HG03575 (cell line): ENCODE measurements around the gene SETD1A.

Experiments used
- ATAC-seq: cut with Tn5 transposase; IDR thresholded peaks from one replicate; pipeline ENCODE4 v1.9.1; 2021; ENCODE audit not compliant: unreplicated experiment, insufficient number of reproducible peaks, low FRiP score; ENCODE audit errors: extremely low read depth

The SETD1A gene

DNA sequence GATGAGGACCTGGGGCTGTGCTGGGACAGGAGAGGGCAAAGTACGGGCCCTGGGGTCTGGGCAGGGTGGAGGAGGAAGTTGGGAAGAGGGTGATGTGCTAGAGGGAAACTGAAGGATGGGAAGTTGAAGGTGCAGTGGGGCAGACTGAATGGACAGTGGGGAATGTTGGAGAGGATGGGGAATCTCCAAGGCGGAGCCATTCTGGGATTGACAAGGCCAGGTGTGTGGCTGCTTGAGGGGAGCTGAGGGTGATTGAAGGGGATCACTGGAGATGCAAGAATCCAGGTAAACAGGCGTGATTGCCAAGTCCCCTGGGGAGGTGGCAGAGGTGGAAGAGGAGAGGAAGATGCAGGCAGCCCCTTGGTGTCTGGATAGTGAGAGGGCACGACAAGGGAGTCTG is 18.9 kb downstream of the SETD1A start:
- no peak for ATAC-seq

- no peak for ATAC-seq
These were observed 19.9 kb downstream of the SETD1A start for GRCh38 chr16:30977502-30977901.

DNA sequence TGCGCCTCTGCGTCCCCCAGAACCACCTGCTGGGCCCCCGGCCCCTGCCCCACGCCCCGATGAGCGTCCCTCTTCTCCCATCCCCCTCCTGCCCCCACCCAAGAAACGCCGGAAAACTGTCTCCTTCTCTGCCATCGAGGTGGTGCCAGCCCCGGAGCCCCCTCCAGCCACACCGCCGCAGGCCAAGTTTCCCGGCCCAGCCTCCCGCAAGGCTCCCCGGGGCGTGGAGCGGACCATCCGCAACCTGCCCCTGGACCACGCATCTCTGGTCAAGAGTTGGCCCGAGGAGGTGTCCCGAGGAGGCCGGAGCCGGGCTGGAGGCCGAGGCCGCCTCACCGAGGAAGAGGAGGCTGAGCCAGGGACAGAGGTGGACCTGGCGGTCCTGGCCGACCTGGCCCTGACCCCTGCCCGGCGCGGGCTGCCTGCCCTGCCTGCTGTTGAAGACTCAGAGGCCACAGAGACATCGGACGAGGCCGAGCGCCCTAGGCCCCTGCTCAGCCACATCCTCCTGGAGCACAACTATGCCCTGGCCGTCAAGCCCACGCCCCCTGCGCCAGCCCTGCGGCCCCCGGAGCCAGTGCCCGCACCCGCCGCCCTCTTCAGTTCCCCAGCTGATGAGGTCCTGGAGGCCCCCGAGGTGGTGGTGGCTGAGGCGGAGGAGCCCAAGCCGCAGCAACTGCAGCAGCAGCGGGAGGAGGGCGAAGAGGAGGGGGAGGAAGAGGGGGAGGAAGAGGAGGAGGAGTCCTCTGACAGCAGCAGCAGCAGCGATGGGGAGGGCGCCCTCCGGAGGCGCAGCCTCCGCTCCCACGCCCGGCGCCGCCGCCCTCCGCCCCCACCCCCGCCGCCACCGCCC is 21.8 kb downstream of the SETD1A start:
- no peak for ATAC-seq

- ATAC-seq = no peak
These were observed 22.4 kb downstream of the SETD1A start for GRCh38 chr16:30980023-30980371.

DNA sequence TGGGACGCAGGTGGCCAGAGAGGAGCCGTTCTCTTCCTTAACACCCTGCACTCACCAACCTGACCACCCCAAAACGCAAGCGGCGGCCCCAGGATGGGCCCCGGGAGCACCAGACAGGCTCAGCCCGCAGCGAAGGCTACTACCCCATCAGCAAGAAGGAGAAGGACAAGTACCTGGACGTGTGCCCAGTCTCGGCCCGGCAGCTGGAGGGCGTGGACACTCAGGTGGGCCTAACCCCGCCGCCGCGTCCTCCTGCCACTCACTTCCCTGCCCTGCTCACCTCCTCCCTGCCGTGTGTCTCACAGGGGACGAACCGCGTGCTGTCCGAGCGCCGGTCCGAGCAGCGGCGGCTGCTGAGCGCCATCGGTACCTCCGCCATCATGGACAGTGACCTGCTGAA is 22.9 kb downstream of the SETD1A start:
- no peak for ATAC-seq

GRCh38 chr16:30980959-30981358 is 23.4 kb downstream of the SETD1A start:
- no peak for ATAC-seq

- no peak for ATAC-seq
These were observed 25.2 kb downstream of the SETD1A start for GRCh38 chr16:30982548-30983288.

- ATAC-seq = no peak
These were observed 25.8 kb downstream of the SETD1A start for GRCh38 chr16:30983289-30983889.

- no peak for ATAC-seq
These were observed 26.5 kb downstream of the SETD1A start for GRCh38 chr16:30983898-30984610.

DNA sequence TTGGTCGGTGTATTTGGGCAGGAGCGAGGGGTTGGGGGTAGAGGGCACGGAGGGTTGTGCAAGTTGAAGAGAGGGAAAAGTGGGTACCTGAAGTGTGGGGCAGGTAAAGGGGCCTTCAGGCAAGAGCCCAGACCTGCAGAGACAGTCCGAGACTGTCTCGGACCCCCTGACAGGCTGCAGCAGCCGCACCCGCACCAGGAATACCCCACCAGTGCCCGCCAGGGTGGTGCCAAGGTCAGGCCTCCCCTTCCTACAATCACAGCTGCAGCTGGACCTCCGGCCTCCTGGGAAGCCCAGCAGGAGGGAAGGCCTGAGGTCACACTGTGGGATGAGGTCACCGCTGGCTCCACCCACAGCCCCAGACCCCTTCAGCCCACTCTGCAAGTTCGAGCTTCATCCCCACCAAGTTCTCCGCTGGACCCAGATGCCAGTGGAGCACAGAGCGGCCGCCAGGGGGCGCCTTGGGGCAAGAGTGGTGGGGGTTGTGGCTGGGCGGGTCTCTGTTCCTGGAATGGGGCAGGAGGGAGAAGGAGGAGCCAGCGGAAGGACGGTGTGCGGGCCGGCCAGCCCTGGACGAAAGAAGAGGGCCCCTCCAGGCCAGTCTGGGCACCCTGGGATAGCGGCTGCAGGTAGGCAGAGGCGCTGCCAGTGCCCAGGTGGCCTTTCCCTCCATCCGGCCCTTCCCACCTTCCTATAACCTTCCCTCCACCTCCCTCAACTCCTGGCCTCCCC is 27.3 kb downstream of the SETD1A start, which contains the start of gene HSD3B7:
HSD3B7 (plus strand) TSS at position 539 of the 732 bp plus-strand sequence. CDS start 452 bp downstream, outside the sequence.
- ATAC-seq = no peak

DNA sequence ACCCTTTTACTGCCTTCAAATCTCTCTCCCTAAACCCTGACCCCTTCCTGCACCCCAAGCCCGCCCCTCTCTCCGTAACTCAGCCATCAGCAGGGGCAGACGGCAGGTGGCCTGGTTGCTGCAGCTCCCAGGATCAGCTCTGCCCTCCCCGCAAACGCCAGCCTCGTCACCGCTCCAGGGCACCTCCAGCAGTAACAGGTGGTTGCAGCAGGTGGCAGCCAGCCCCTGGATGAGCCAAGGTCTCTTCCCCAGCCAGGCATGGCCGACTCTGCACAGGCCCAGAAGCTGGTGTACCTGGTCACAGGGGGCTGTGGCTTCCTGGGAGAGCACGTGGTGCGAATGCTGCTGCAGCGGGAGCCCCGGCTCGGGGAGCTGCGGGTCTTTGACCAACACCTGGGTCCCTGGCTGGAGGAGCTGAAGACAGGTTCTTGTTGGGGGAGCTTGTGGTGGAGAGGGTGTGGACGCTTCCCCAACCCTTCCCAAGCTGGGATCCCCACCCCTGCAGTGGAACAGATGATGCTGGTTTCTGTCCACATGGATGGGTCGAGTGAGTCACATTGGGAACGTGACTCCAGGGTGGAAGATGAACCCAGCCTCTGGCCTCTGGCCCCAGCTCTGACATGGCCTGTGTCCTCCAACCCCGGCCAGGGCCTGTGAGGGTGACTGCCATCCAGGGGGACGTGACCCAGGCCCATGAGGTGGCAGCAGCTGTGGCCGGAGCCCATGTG is 28.0 kb downstream of the SETD1A start:
- no peak for ATAC-seq

- no peak for ATAC-seq
These were observed 28.8 kb downstream of the SETD1A start for GRCh38 chr16:30986129-30986991.

- no peak for ATAC-seq
These were observed 30.1 kb downstream of the SETD1A start for GRCh38 chr16:30987581-30988190.

- no peak for ATAC-seq
These were observed 32.0 kb downstream of the SETD1A start for GRCh38 chr16:30989469-30990047.

- ATAC-seq = no peak
These were observed 32.6 kb downstream of the SETD1A start for GRCh38 chr16:30990105-30990504.

DNA sequence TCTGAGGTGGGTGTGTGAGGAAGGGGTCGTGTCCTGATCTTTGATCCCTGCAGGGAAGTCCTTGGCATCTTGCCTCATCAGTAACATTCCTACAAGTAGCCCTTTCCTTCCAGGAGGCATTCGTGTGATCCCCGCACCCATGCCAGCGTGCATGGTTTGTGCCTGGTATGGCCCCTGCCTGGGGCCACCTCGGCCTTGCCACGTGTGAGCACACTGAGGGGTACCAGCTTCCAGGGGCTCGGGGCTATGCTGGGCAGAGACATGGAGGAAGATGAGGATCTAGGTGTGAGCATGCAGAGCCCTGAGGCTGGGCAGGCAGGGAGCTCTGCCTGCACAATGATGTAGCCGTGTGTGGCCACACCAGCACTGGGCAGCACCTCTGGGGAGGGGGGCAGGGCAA is 33.5 kb downstream of the SETD1A start:
- ATAC-seq = no peak
